HepG2 (cell line): Measurements from ENCODE around the gene ZNF341. TPM values are rescaled to one million over a fixed set of nuclear protein-coding genes. Genes with fewer than 3 reads are reported as not detected.

Experiments
- ATAC-seq: fragments of 200-7000 bp; cut with Tn5 transposase; 3 replicates; pipeline ENCODE4 v1.9.1; 2020; ENCODE audit warnings: mild to moderate bottlenecking, moderate library complexity
- BruUV-seq: library from RNA; stranded (reverse); fragments of 400-500 nt; replicated peaks from 2 replicates; lab custom pipeline; 2021; lab: Mats Ljungman, UMichigan
- CTCF ChIA-PET: fragments of 300-600 bp; formaldehyde crosslinking; extraction: SDS; loops from one replicate; lab custom pipeline; 2021; ENCODE audit warnings: low total read pairs, inconsistent platforms, low intra/inter-chr PET ratio; lab: Yijun Ruan, JAX
- POLR2A ChIA-PET: fragments of 350-600 bp; sonication (Branson Sonifier 250); formaldehyde crosslinking; loops from one replicate; lab custom pipeline; 2020; ENCODE audit warnings: antibody characterized with exemption, inconsistent platforms; lab: Yijun Ruan, JAX
- DNase-seq: peaks from one replicate; pipeline ENCODE4 v3.0.0-alpha.2; 2015; ENCODE audit warnings: low spot score
- FAIRE-seq: peaks from 3 replicates; lab custom pipeline; 2011; peaks lifted over from hg19 to GRCh38; lab: Jason Lieb, UNC
- H2AFZ ChIP-seq: one replicate; pipeline ENCODE4 v1.6.1; 2011; ENCODE audit warnings: low read length, inconsistent platforms
- H3K27ac ChIP-seq: fragments of 300-600 bp; 3 replicates; pipeline ENCODE4 v1.8.0; 2011; ENCODE audit warnings: mixed run types, mild to moderate bottlenecking, mixed read lengths, low read length, inconsistent platforms; ENCODE audit not compliant: insufficient read depth; ENCODE audit errors: extremely low read length
- H3K27me3 ChIP-seq, 2 experiments: fragments of 200-600 bp in 1 of 2; 2 replicates in 1 of 2; 3 replicates in 1 of 2; pipeline versions ENCODE4 v1.6.0 to v1.8.0; 2011; ENCODE audit warnings: low read length in 2 of 2, mild to moderate bottlenecking in 2 of 2, moderate library complexity in 2 of 2, inconsistent platforms in 1 of 2; ENCODE audit not compliant: insufficient read depth in 2 of 2, control insufficient read depth in 1 of 2
- H3K36me3 ChIP-seq, 2 experiments: fragments of 200-600 bp in 1 of 2; replicated peaks in 1 of 2; 2 replicates in 1 of 2; 3 replicates in 1 of 2; pipeline versions ENCODE4 v1.5.1 to v1.8.0; 2011; ENCODE audit warnings: low read length in 2 of 2, inconsistent platforms in 1 of 2; ENCODE audit not compliant: insufficient read depth in 2 of 2, control insufficient read depth in 1 of 2
- H3K4me1 ChIP-seq: 2 replicates; pipeline ENCODE4 v1.5.1; 2012; ENCODE audit warnings: low read length, inconsistent platforms; ENCODE audit not compliant: insufficient read depth
- H3K4me2 ChIP-seq: 2 replicates; pipeline ENCODE4 v1.6.0; 2011; ENCODE audit warnings: low read depth, low read length, inconsistent platforms
- H3K4me3 ChIP-seq, 3 experiments: fragments of 200-600 bp in 1 of 3; sonication (generic), shearing (Covaris generic) in 1 of 3; replicated peaks in 1 of 3; 2 replicates each; pipeline ENCODE4 v1.5.1; 2011 to 2016; ENCODE audit warnings: low read length in 3 of 3, inconsistent platforms in 2 of 3, low read depth in 2 of 3, mild to moderate bottlenecking in 2 of 3, control low read depth in 1 of 3, mixed read lengths in 1 of 3; ENCODE audit not compliant: insufficient read depth in 1 of 3
- H3K79me2 ChIP-seq: one replicate; pipeline ENCODE4 v1.6.1; 2011; ENCODE audit warnings: low read length, inconsistent platforms; ENCODE audit not compliant: insufficient read depth
- H3K9ac ChIP-seq: 2 replicates; pipeline ENCODE4 v1.6.0; 2011; ENCODE audit warnings: mild to moderate bottlenecking, low read depth, low read length, inconsistent platforms; ENCODE audit not compliant: insufficient read depth
- H3K9me3 ChIP-seq: 2 replicates; pipeline ENCODE4 v1.5.1; 2012; ENCODE audit warnings: mild to moderate bottlenecking, low read length
- H4K20me1 ChIP-seq: 2 replicates; pipeline ENCODE4 v1.6.0; 2011; ENCODE audit warnings: inconsistent platforms, mild to moderate bottlenecking, low read length, moderate library complexity; ENCODE audit not compliant: insufficient read depth
- FLYWCH1 ChIP-seq: sonication (generic); formaldehyde crosslinking; IDR thresholded peaks from 2 replicates; pipeline ENCODE4 v1.8.1; 2023; ENCODE audit warnings: mild to moderate bottlenecking, missing genetic modification reagents
- HOXA5 ChIP-seq: sonication (generic); formaldehyde crosslinking; IDR thresholded peaks from 2 replicates; pipeline ENCODE4 v1.4.0; 2020; ENCODE audit warnings: missing genetic modification reagents
- KAT2B ChIP-seq: fragments of 150-350 bp; IDR thresholded peaks from 2 replicates; pipeline ENCODE4 v1.6.1; 2014; ENCODE audit warnings: low read depth, low read length, borderline replicate concordance
- RXRA ChIP-seq: sonication (generic); formaldehyde crosslinking; IDR thresholded peaks from 2 replicates; pipeline ENCODE4 v1.5.1; 2020; ENCODE audit warnings: missing genetic modification reagents
- SYNCRIP ChIP-seq: fragments of 200-400 bp; formaldehyde crosslinking; IDR thresholded peaks from 2 replicates; pipeline ENCODE4 v1.6.1; 2018; ENCODE audit warnings: mild to moderate bottlenecking, low read depth, low read length; ENCODE audit not compliant: insufficient read depth
- TAF15 ChIP-seq: fragments of 200-400 bp; formaldehyde crosslinking; IDR thresholded peaks from one replicate; pipeline ENCODE4 v1.6.1; 2018; ENCODE audit warnings: mild to moderate bottlenecking, low read depth, low read length; ENCODE audit not compliant: poor library complexity, severe bottlenecking
- ZNF446 ChIP-seq: sonication (generic); formaldehyde crosslinking; IDR thresholded peaks from 2 replicates; pipeline ENCODE4 v1.5.0; 2020; ENCODE audit warnings: mild to moderate bottlenecking, missing genetic modification reagents
- ZNF740 ChIP-seq: sonication (generic); formaldehyde crosslinking; IDR thresholded peaks from 2 replicates; pipeline ENCODE4 v1.4.0; 2020; ENCODE audit warnings: missing genetic modification reagents
- ZNF816 ChIP-seq: sonication (generic); formaldehyde crosslinking; IDR thresholded peaks from 2 replicates; pipeline ENCODE4 v1.8.0; 2022; ENCODE audit warnings: missing genetic modification reagents, mild to moderate bottlenecking, borderline replicate concordance
- ZUFSP ChIP-seq: sonication (generic); formaldehyde crosslinking; IDR thresholded peaks from 2 replicates; pipeline ENCODE4 v1.9.0; 2021; ENCODE audit warnings: missing genetic modification reagents, mild to moderate bottlenecking, borderline replicate concordance
- WGBS: methylation state at CpG from one replicate; pipeline ENCODE4 v1.1.6; 2017; ENCODE audit warnings: low lambda C conversion rate; 5-methylcytosine and 5-hydroxymethylcytosine counted together
- in situ Hi-C: cut with HindIII; loops from 2 replicates; pipeline ENCODE4 v1.10.0; 2017; ENCODE audit warnings: low pct_unique_long_range_greater_than_20kb; ENCODE audit not compliant: extremely low pct_ligation_motif_present
- intact Hi-C: fragments of 100-400 bp; cut with micrococcal nuclease; formaldehyde crosslinking; loops from one replicate; pipeline ENCODE4 v1.10.0; 2022; ENCODE audit not compliant: unreplicated experiment
- polyA plus RNA-seq, 8 experiments: library from polyadenylated mRNA; depleted of rRNA in 3 of 8; stranded (reverse) in 7 of 8; unstranded in 1 of 8; fragments of >200 nt; fragmentation: Illumina TruSeq in 4 of 8; extraction: Trizol in 4 of 8; gene quantifications; 2 replicates each; pipeline versions ENCODE4 v1.2.1 to v1.2.3, GENCODE V29; 2011 to 2016; ENCODE audit warnings: low read depth in 4 of 8, missing spikeins in 1 of 8, mixed read lengths in 1 of 8; ENCODE audit not compliant: insufficient read depth in 1 of 8
- total RNA-seq, 5 experiments: library from RNA; depleted of rRNA; stranded (reverse); fragments of >200 nt; fragmentation: Illumina TruSeq; extraction: Trizol; gene quantifications; 2 replicates each; pipeline ENCODE4 v1.2.3, GENCODE V29; 2016; ENCODE audit warnings: low read depth in 1 of 5
- TF ChIP-seq, protein P1 (sequence below): sonication (generic); formaldehyde crosslinking; IDR thresholded peaks from 2 replicates; pipeline ENCODE4 v1.5.1; 2020; ENCODE audit warnings: mild to moderate bottlenecking, missing genetic modification reagents, borderline replicate concordance
- TF ChIP-seq, protein P2 (sequence below): sonication (generic); formaldehyde crosslinking; IDR thresholded peaks from 2 replicates; pipeline ENCODE4 v1.4.0; 2020; ENCODE audit warnings: mild to moderate bottlenecking, missing genetic modification reagents

ZNF341 gene
- total and polyA plus RNA-seq, 2 of the 13 experiments (the other 11 are each of a cell fraction or from before 2014, with no cell fraction given) = 1.1 to 2.2 TPM

- TF ChIP-seq, protein P1, sequence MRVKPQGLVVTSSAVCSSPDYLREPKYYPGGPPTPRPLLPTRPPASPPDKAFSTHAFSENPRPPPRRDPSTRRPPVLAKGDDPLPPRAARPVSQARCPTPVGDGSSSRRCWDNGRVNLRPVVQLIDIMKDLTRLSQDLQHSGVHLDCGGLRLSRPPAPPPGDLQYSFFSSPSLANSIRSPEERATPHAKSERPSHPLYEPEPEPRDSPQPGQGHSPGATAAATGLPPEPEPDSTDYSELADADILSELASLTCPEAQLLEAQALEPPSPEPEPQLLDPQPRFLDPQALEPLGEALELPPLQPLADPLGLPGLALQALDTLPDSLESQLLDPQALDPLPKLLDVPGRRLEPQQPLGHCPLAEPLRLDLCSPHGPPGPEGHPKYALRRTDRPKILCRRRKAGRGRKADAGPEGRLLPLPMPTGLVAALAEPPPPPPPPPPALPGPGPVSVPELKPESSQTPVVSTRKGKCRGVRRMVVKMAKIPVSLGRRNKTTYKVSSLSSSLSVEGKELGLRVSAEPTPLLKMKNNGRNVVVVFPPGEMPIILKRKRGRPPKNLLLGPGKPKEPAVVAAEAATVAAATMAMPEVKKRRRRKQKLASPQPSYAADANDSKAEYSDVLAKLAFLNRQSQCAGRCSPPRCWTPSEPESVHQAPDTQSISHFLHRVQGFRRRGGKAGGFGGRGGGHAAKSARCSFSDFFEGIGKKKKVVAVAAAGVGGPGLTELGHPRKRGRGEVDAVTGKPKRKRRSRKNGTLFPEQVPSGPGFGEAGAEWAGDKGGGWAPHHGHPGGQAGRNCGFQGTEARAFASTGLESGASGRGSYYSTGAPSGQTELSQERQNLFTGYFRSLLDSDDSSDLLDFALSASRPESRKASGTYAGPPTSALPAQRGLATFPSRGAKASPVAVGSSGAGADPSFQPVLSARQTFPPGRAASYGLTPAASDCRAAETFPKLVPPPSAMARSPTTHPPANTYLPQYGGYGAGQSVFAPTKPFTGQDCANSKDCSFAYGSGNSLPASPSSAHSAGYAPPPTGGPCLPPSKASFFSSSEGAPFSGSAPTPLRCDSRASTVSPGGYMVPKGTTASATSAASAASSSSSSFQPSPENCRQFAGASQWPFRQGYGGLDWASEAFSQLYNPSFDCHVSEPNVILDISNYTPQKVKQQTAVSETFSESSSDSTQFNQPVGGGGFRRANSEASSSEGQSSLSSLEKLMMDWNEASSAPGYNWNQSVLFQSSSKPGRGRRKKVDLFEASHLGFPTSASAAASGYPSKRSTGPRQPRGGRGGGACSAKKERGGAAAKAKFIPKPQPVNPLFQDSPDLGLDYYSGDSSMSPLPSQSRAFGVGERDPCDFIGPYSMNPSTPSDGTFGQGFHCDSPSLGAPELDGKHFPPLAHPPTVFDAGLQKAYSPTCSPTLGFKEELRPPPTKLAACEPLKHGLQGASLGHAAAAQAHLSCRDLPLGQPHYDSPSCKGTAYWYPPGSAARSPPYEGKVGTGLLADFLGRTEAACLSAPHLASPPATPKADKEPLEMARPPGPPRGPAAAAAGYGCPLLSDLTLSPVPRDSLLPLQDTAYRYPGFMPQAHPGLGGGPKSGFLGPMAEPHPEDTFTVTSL (CRISPR knock-in tag) = no peak
- TF ChIP-seq TAF15 (no peak), KAT2B (peak; percentile 26; the same call in 1 of the 2 replicates), SYNCRIP (no peak)
Measured at GRCh38 chr20:33796263-33796906, 64.6 kb downstream of the ZNF341 start (continued).

- ChIA-PET CTCF (no interaction called here), POLR2A (interaction anchor here (1.2 to 6.0 kb wide), 2 partner anchors 16 to 28 kb away, joined by 3 to 35 read pairs; partner anchors contain the start of gene CHMP4B)
- Histone ChIP-seq H3K79me2 (no peaks in the 10 kb centered on the region), H3K27me3 (0 out of 5 replicates have a peak, but pooled peaks cover 0 to 5% of the 10 kb centered on the region in 2 experiments), H3K4me3 (no peak overlapping the region), H3K27ac (no peak overlapping the region), H3K9me3 (no peaks in the 10 kb centered on the region), H3K4me2 (peak overlapping the region; percentile 10), H2AFZ (no peak overlapping the region), H3K36me3 (no peaks in the 10 kb centered on the region), H4K20me1 (no peaks in the 10 kb centered on the region), H3K9ac (no peak overlapping the region), H3K4me1 (peaks cover 34% of the 10 kb centered on the region)
- WGBS = 26% methylated on average over 5 of the region's 5 CpGs
- FAIRE-seq = no peak
- no TSS peak for BruUV-seq
- intact Hi-C loops (loop anchor here (10.0 kb wide), 1 partner anchor 278 kb away; no protein-coding TSS in a partner anchor), in situ Hi-C loops (no loop called here)
- no peak for ATAC-seq
- peak; percentile 55 for DNase-seq
- TF ChIP-seq ZNF446 (no peak), ZUFSP (no peak), RXRA (CRISPR knock-in tag) (no peak), HOXA5 (no peak), ZNF740 (CRISPR knock-in tag) (no peak), FLYWCH1 (no peak), ZNF816 (CRISPR knock-in tag) (no peak)
- TF ChIP-seq, protein P2, sequence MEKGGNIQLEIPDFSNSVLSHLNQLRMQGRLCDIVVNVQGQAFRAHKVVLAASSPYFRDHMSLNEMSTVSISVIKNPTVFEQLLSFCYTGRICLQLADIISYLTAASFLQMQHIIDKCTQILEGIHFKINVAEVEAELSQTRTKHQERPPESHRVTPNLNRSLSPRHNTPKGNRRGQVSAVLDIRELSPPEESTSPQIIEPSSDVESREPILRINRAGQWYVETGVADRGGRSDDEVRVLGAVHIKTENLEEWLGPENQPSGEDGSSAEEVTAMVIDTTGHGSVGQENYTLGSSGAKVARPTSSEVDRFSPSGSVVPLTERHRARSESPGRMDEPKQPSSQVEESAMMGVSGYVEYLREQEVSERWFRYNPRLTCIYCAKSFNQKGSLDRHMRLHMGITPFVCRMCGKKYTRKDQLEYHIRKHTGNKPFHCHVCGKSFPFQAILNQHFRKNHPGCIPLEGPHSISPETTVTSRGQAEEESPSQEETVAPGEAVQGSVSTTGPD (CRISPR knock-in tag) = no peak
Measured at GRCh38 chr20:33796907-33797544, 65.2 kb downstream of the ZNF341 start.
